ENCODE measurements around the gene CSRP1.

GRCh38 chr1:201444792-201445191, 62.1 kb downstream of the CSRP1 start:
- no peak for TF ChIP-seq CTCF (IDR thresholded peaks at IDR 0.05)
- TF ChIP-seq POLR2A (IDR thresholded peaks at IDR 0.05): no peak

Measured in tibial nerve (tissue), 3 donors.